Tibial nerve (tissue), 4 donors: Measurements from ENCODE around the gene TBC1D1. TPM values are rescaled to one million over a fixed set of nuclear protein-coding genes. Genes with fewer than 3 reads are reported as not detected.

Source experiments
- DNase-seq, 2 donors: peaks; one replicate each; pipeline ENCODE4 v3.0.0-alpha.2; 2019; ENCODE audit warnings: low spot score in 2 of 2
- H3K27ac ChIP-seq, 4 donors: fragments of 200-600 bp; sonication (generic) in 3 of 4; one replicate each; pipeline ENCODE4 v1.5.1; 2017 to 2019; ENCODE audit warnings: mild to moderate bottlenecking in 1 of 4
- H3K27me3 ChIP-seq, 2 donors: fragments of 200-600 bp; sonication (generic) in 1 of 2; one replicate each; pipeline versions ENCODE4 v1.5.1 to v1.6.0; 2017 to 2019
- H3K36me3 ChIP-seq, 3 donors: fragments of 200-600 bp; sonication (generic); one replicate each; pipeline ENCODE4 v1.5.1; 2018 to 2019
- H3K4me1 ChIP-seq, 4 donors: fragments of 200-600 bp; sonication (generic) in 3 of 4; one replicate each; pipeline ENCODE4 v1.5.1; 2017 to 2019
- H3K4me3 ChIP-seq, 4 donors: fragments of 200-600 bp; sonication (generic) in 3 of 4; one replicate each; pipeline ENCODE4 v1.5.1; 2017 to 2019; ENCODE audit warnings: mild to moderate bottlenecking in 1 of 4, moderate library complexity in 1 of 4
- H3K9me3 ChIP-seq, 4 donors: fragments of 200-600 bp; sonication (generic) in 3 of 4; one replicate each; pipeline ENCODE4 v1.5.1; 2017 to 2019
- CTCF ChIP-seq, 5 experiments: fragments of 200-600 bp in 3 of 5; fragments of 450-650 bp in 2 of 5; sonication (generic) in 3 of 5; IDR thresholded peaks; one replicate each; pipeline ENCODE4 v1.5.1; 2016 to 2019; ENCODE audit warnings: antibody characterized with exemption in 5 of 5, mild to moderate bottlenecking in 3 of 5, moderate library complexity in 2 of 5
- EP300 ChIP-seq, 2 donors: sonication (generic); formaldehyde crosslinking; IDR thresholded peaks; one replicate each; pipeline ENCODE4 v1.6.1; 2017; ENCODE audit warnings: antibody characterized with exemption in 2 of 2, mild to moderate bottlenecking in 1 of 2
- POLR2A ChIP-seq, 2 donors: fragments of 450-650 bp; IDR thresholded peaks; one replicate each; pipeline ENCODE4 v1.6.1; 2017; ENCODE audit warnings: antibody characterized with exemption in 2 of 2, mild to moderate bottlenecking in 2 of 2, moderate library complexity in 2 of 2
- WGBS, 2 donors: methylation state at CpG; one replicate each; pipeline ENCODE4 v1.1.5; 2018; 5-methylcytosine and 5-hydroxymethylcytosine counted together
- total RNA-seq, 4 donors: library from RNA; depleted of rRNA; stranded (reverse); fragments of >200 nt; gene quantifications; one replicate each; pipeline ENCODE4 v1.1.0, GENCODE V29; 2016

The TBC1D1 gene
- total RNA-seq, 4 donors from 2014 or later: 41.6 to 97.8 (median 62.5) TPM

- no peaks in the 10 kb centered on the region for H3K9me3 ChIP-seq
- no peaks in the 10 kb centered on the region for H3K36me3 ChIP-seq
- no peak for DNase-seq
- H3K4me1 ChIP-seq: peaks cover 0 to 7% (median 0%) of the 10 kb centered on the region in 4 donors
- H3K27ac ChIP-seq: no peak overlapping the region
- TF ChIP-seq POLR2A (IDR thresholded peaks at IDR 0.05) (no peak), CTCF (IDR thresholded peaks at IDR 0.05) (no peak), EP300 (IDR thresholded peaks at IDR 0.05) (no peak)
- WGBS, 2 donors: 89 to 92% methylated on average over 4 of the region's 4 CpGs
- H3K27me3 ChIP-seq: no peaks in the 10 kb centered on the region
- no peak overlapping the region for H3K4me3 ChIP-seq
Measured at GRCh38 chr4:37964734-37965457, 74.0 kb downstream of the TBC1D1 start.

- no peak overlapping the region for H3K27ac ChIP-seq
- H3K27me3 ChIP-seq: no peaks in the 10 kb centered on the region
- H3K4me3 ChIP-seq: no peak overlapping the region
- 90 to 95% methylated on average over 3 of the region's 3 CpGs for WGBS, 2 donors
- TF ChIP-seq EP300 (IDR thresholded peaks at IDR 0.05): no peak
- no peak for TF ChIP-seq CTCF (IDR thresholded peaks at IDR 0.05)
- no peak for TF ChIP-seq POLR2A (IDR thresholded peaks at IDR 0.05)
- no peaks in the 10 kb centered on the region for H3K9me3 ChIP-seq
- DNase-seq: no peak
- H3K36me3 ChIP-seq: no peaks in the 10 kb centered on the region
- peaks cover 0 to 11% (median 2%) of the 10 kb centered on the region in 4 donors for H3K4me1 ChIP-seq
Measured at GRCh38 chr4:37966044-37966443, 75.2 kb downstream of the TBC1D1 start.

GRCh38 chr4:37967736-37968135 lies 76.9 kb downstream of the TBC1D1 start:
- DNase-seq: no peak
- Histone ChIP-seq H3K4me3 (no peak overlapping the region), H3K36me3 (no peaks in the 10 kb centered on the region), H3K9me3 (no peaks in the 10 kb centered on the region), H3K4me1 (peaks cover 0 to 11% (median 2%) of the 10 kb centered on the region in 4 donors), H3K27ac (no peak overlapping the region), H3K27me3 (no peaks in the 10 kb centered on the region)
- 15 to 20% methylated on average over 5 of the region's 5 CpGs for WGBS, 2 donors
- no peak for TF ChIP-seq EP300 (IDR thresholded peaks at IDR 0.05)
- no peak for TF ChIP-seq CTCF (IDR thresholded peaks at IDR 0.05)
- no peak for TF ChIP-seq POLR2A (IDR thresholded peaks at IDR 0.05)

- Histone ChIP-seq H3K9me3 (no peaks in the 10 kb centered on the region), H3K4me1 (peaks cover 0 to 11% (median 2%) of the 10 kb centered on the region in 4 donors), H3K36me3 (no peaks in the 10 kb centered on the region), H3K27ac (peak overlapping the region in 1 of 4 donors; percentile 18), H3K4me3 (no peak overlapping the region), H3K27me3 (no peaks in the 10 kb centered on the region)
- DNase-seq: no peak
- 73 to 80% methylated on average over 3 of the region's 3 CpGs for WGBS, 2 donors
- TF ChIP-seq POLR2A (IDR thresholded peaks at IDR 0.05) (no peak), CTCF (IDR thresholded peaks at IDR 0.05) (no peak), EP300 (IDR thresholded peaks at IDR 0.05) (no peak)
Measured at GRCh38 chr4:37968747-37969146, 77.9 kb downstream of the TBC1D1 start.

GRCh38 chr4:37970702-37971101 lies 79.8 kb downstream of the TBC1D1 start:
- peak in 1 of 2 donors; percentile 58 for DNase-seq
- TF ChIP-seq POLR2A (IDR thresholded peaks at IDR 0.05) (no peak), EP300 (IDR thresholded peaks at IDR 0.05) (no peak), CTCF (IDR thresholded peaks at IDR 0.05) (peak; percentile 16 to 32 (median 28))
- no peaks in the 10 kb centered on the region for H3K27me3 ChIP-seq
- H3K4me3 ChIP-seq: no peak overlapping the region
- peaks cover 0 to 11% (median 2%) of the 10 kb centered on the region in 4 donors for H3K4me1 ChIP-seq
- no peaks in the 10 kb centered on the region for H3K36me3 ChIP-seq
- H3K27ac ChIP-seq: no peak overlapping the region
- H3K9me3 ChIP-seq: no peaks in the 10 kb centered on the region
- 52 to 59% methylated on average over 1 of the region's 1 CpG for WGBS, 2 donors
